OCI-LY7 (cell line): Measurements from ENCODE around the gene INTS11.

ENCODE experiments used
- CTCF ChIP-seq: fragments of 200-600 bp; sonication (generic); conservative IDR thresholded peaks from 2 replicates; pipeline ENCODE4 v1.5.1; 2014; ENCODE audit warnings: mild to moderate bottlenecking, antibody characterized with exemption, low read length, moderate library complexity, mixed read lengths
- EZH2phosphoT487 ChIP-seq: fragments of 200-600 bp; sonication (generic); IDR thresholded peaks from 2 replicates; pipeline ENCODE4 v1.6.1; 2018; ENCODE audit warnings: low read depth, borderline replicate concordance, mild to moderate bottlenecking, mixed run types, antibody characterized with exemption, low read length, moderate library complexity, mixed read lengths

- no peak for TF ChIP-seq CTCF
- no peak for TF ChIP-seq EZH2phosphoT487
Observed at GRCh38 chr1:1343811-1344421, 19.5 kb upstream of the INTS11 start.
